Mucosa of stomach (tissue), 1 donor: Measurements from ENCODE around the gene TTLL11.
A peak's percentile ranks its signal among the peaks of the same experiment; 100 is the strongest.

Experiments used
- H3K27me3 ChIP-seq: one replicate; pipeline ENCODE4 v1.7.0; 2013; ENCODE audit warnings: mild to moderate bottlenecking, low read length; ENCODE audit not compliant: control insufficient read depth, insufficient read depth
- H3K36me3 ChIP-seq: one replicate; pipeline ENCODE4 v1.7.0; 2013; ENCODE audit warnings: low read length; ENCODE audit not compliant: control insufficient read depth, insufficient read depth
- H3K4me1 ChIP-seq: one replicate; pipeline ENCODE4 v1.7.0; 2013; ENCODE audit warnings: mild to moderate bottlenecking, low read length; ENCODE audit not compliant: control insufficient read depth, insufficient read depth
- H3K4me3 ChIP-seq: one replicate; pipeline ENCODE4 v1.7.0; 2013; ENCODE audit warnings: low read length
- H3K9ac ChIP-seq: one replicate; pipeline ENCODE4 v1.7.0; 2013; ENCODE audit warnings: mild to moderate bottlenecking, low read length, moderate library complexity
- H3K9me3 ChIP-seq: one replicate; pipeline ENCODE4 v1.7.0; 2013; ENCODE audit warnings: mild to moderate bottlenecking, low read length, moderate library complexity; ENCODE audit not compliant: control insufficient read depth
- donor health status: Pancreatic carcinoma.

TTLL11 gene

DNA sequence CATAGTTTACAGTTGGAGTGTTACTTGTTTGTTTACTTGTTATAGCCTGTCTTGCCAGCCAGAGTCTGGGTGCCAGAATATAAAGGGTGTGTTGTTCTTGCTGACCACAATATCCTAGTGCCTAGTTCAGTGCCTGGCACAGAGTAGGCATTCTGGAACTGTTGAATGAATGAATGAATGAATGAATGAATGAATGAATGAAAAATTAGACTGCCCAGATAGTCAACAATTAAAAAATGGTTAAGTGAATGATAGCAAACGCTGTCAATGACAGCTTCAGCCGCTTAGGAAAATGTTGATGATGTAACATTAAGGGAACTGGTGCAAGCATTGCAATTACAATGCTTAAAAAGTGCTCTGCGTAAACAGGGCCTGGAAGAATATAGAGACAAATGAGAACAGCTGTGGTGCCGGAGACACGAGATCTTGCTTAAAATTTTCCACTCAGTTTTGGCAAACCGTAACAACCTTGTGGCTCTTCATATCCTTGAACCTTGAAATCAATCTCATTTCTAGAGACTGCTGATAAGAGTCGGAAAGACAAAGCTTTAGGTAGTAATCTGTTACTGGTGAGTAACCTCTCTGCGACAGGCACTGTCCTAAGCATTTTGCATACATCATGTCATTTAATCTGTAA is 4.7 kb upstream of the TTLL11 start:
- Histone ChIP-seq H3K36me3 (no peaks in the 10 kb centered on the region), H3K4me3 (no peak overlapping the region), H3K27me3 (peaks cover 5% of the 10 kb centered on the region), H3K4me1 (no peaks in the 10 kb centered on the region), H3K9me3 (no peaks in the 10 kb centered on the region), H3K9ac (no peak overlapping the region)

DNA sequence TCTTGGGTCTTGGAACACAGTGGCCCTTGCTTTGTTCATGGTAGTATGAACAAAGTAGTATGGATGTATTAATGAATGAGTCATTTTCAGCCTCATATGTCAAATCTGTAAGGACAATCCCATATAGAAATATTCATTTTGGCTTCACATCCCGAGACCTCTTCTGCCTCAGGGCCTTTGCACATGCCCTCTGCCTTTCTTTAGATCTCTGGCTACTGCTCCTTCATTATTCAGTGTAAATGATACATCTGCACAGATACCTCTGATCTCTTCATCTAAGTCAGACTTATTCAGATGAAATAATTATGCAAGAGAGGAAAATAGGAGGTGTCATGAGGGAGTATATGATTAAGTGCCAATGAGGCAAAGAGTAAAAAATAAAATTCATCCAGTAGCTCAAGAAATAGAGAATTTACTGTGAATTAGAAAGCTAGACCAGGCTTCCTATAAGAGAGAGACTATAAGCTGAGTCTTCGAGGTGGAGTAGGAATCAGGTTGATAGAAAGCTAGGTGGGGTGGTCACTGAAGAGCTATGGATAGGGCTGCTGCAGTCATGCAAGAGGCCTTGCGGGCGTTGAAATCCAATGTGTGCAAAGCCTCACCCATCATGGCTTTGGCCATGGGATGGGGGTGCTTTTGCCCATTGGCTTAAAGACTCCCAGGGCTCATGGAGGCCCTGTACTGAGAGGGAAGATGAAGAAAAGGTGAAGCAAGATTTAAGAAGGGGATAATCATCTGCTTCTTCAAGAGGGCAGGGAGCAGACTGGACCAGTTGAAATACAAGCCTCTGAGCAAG is 3.7 kb upstream of the TTLL11 start:
- no peaks in the 10 kb centered on the region for H3K9me3 ChIP-seq
- H3K4me3 ChIP-seq: no peak overlapping the region
- H3K9ac ChIP-seq: no peak overlapping the region
- peaks cover 4% of the 10 kb centered on the region for H3K4me1 ChIP-seq
- H3K27me3 ChIP-seq: peaks cover 5% of the 10 kb centered on the region
- no peaks in the 10 kb centered on the region for H3K36me3 ChIP-seq

DNA sequence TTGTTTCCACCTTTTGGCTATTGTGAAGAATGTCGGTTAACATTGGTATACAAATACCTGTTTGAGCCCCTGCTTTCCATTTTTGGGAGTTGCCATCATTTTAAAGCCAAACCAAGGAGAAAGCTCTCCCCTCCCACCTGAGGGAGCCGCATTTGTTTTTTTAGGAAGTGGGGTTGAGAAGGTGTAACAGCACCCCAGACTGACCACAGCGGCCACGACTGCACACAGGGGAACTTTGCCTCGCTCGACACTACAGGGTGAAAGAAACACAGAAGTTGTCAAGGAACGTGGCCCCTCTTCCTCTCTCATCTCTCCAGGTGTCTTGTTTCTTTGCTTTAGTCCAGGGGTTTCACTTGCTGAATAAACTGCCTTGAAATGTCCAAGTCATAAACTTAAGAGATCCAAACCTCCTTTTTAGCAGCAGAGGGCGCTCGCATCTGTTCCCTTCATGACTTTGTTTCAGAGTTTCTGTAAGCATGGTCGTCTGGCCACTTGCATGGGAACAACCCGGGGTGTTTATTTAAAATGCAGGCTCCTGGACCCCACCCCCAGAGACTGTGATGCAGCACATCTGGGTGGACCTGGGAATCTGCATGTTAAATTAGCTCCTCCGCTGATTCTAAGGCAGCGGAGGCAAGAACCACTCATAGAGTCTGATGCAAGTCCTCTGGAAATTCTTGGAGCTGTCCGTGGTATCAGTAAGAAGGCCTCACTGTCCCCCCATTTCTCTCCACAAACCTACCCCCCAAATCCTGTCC is 2.1 kb upstream of the TTLL11 start:
- Histone ChIP-seq H3K36me3 (no peaks in the 10 kb centered on the region), H3K4me3 (no peak overlapping the region), H3K9me3 (no peaks in the 10 kb centered on the region), H3K4me1 (peaks cover 11% of the 10 kb centered on the region), H3K9ac (no peak overlapping the region), H3K27me3 (peaks cover 5% of the 10 kb centered on the region)

DNA sequence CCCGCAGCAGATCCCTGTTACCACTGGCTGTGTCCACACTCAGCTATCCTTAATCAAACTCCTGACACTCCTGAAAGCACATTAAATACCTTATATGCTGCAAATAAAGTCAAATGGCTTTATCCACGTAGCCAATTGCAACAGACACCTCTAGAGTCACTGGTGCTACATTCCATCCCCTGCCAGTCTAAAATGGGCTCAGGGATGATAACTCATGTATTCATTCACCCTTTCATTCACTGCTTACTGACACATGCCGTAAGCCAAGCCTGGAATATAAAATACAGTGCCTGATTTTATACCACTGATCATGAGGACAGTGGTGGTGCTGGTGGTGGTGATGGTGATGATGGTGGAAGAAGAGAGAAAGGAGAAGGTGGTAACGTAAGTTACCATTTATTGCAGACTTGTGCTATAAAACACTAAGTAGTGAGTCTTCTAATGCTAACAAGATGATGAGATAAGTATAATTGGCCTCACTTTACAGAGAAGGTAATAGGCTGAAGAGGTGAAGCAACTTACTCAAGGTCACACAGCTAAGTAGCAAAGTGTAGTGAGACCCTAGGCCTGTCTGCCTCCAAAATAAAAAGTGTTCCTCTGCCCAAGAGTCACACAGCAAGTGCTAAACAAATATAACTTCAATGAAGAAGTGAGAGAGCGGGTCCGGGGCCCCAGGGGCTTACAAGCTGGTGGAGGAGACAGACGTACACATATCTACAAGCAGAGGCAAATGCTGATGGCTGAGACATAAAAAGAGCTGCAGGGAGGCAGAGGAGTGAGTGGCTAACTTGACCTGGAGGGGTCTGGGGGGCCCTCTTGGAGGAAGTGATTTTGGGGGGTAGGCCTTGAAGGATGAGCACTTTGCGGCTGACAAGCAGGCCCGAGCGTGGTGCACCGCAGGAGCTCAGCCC is 1.2 kb downstream of the TTLL11 start:
- H3K4me3 ChIP-seq: peak overlapping the region; percentile 86
- no peaks in the 10 kb centered on the region for H3K9me3 ChIP-seq
- peaks cover 11% of the 10 kb centered on the region for H3K4me1 ChIP-seq
- no peaks in the 10 kb centered on the region for H3K36me3 ChIP-seq
- H3K27me3 ChIP-seq: peaks cover 5% of the 10 kb centered on the region
- H3K9ac ChIP-seq: peak overlapping the region; percentile 66

DNA sequence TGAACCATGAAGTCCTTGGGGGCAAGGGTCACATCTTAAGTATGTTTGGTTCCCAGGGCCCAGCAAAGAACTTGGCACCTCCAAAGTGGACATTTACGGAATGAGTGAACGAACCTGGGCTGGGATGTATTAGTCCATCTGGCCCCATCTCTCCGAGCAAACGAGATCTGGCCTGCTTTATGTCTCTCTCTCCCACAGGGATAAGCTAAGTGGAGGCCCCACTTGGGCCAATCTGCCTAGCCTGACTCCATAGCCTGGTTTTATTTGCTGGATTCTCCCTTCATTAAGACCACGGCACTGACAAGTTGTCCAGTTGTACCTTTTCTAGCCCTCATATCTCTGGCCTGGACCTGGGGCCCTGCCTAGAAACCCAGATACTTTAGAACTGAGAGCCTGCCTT is 2.1 kb downstream of the TTLL11 start:
- peaks cover 5% of the 10 kb centered on the region for H3K27me3 ChIP-seq
- H3K4me3 ChIP-seq: no peak overlapping the region
- H3K9me3 ChIP-seq: no peaks in the 10 kb centered on the region
- no peak overlapping the region for H3K9ac ChIP-seq
- H3K4me1 ChIP-seq: peaks cover 11% of the 10 kb centered on the region
- H3K36me3 ChIP-seq: no peaks in the 10 kb centered on the region

DNA sequence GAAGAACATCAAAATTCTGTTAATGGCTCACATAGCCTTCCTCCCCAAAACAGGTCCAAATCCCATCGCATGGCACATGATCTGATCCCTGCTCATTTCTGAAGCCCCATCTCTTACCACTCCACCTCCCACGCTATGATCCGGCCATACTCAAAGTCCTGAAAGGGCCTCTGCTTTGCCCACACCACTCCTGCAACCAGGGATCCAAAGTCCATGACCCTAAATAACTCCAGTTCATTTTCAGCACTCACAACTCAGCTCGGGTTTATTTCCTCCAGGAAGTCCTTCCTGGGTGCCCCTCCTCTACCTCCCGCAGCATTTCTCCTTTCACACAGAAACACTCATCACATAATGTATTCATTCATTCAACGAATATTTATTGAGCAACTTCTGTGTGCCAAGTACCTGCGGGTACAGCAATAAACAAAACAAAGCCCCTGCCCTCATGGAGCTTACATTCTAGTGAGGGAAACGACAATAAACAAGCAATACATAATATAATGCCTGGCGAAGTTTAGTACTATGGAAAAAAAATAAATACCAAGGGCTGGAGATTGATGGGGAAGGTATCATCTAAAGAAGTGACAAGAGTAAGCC is 2.7 kb downstream of the TTLL11 start:
- no peaks in the 10 kb centered on the region for H3K36me3 ChIP-seq
- H3K27me3 ChIP-seq: peaks cover 5% of the 10 kb centered on the region
- H3K4me3 ChIP-seq: no peak overlapping the region
- H3K4me1 ChIP-seq: peaks cover 11% of the 10 kb centered on the region
- H3K9ac ChIP-seq: no peak overlapping the region
- no peaks in the 10 kb centered on the region for H3K9me3 ChIP-seq

DNA sequence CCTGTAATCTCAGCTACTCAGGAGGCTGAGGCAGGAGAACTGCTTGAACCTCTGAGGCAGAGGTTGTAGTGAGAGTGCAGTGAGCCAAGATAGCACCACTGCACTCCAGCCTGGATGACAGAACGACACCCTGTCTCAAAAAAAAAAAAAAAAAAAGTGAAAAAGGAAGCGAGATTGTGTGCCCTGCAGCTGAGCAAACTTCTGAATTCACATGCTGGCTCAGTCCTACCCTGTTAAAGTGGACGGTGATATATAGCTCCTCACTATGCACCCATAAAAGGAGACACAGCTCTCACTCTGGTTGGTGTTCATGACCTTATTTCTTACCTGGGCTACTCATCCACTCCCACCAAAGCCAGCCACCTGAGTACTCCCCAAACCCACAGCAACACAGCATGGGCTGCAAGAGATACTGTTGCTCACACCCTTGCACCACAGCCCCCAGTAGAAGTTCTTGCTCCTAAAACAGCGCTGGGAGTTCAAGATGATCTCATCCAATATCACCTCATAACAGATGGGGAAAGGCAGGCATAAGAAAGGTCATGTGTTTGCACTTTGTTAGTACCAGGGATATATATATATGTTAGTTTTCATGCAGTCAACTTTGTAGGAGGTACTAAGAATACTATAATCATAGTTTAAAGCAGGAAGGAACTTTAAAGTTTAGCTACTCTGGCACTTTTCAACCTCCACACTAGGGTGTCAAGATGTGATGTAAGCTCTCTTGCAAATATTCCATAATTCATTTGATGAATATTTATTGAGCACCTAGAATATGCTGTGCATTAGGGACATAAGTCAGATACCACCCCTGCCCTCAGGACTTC is 4.0 kb downstream of the TTLL11 start:
- Histone ChIP-seq H3K27me3 (peaks cover 5% of the 10 kb centered on the region), H3K36me3 (no peaks in the 10 kb centered on the region), H3K9ac (no peak overlapping the region), H3K9me3 (no peaks in the 10 kb centered on the region), H3K4me1 (peaks cover 11% of the 10 kb centered on the region), H3K4me3 (no peak overlapping the region)

DNA sequence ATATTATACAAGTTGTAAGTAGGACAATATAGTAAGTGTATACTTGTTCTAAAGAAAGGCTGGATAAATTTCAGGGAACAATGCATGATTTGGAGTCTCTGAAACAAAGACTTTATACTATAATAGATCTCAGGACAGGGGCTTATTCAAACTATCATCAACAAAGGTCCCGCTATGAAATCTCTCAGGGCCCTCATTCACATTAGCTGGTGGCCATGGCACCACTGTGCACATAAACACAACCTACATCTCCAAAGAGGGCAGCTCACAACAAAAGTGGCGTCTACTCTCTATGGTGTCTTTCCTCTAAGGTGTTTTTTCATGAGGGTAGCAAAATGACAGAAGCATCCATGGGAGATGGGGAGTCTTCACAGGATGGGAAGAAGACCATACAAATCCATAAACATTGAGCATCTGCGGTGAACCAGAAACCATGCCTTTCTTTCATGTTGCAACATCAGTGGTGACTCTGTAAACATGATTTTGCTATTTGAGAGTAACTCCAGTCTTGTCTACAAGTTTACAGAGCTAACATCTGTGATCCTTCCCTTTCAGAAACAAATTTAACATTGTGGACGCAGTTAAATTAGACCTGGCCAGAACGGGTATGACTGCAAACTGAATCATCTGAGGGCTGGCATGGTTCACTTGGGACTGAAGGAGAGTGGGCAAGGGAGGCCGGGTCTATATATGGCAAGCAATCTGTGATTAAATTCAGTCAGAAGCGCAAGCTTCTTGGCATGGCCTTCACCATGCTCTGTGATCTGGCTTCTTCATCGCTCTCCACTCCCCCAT is 5.5 kb downstream of the TTLL11 start:
- Histone ChIP-seq H3K36me3 (no peaks in the 10 kb centered on the region), H3K9ac (no peak overlapping the region), H3K4me3 (no peak overlapping the region), H3K9me3 (no peaks in the 10 kb centered on the region), H3K27me3 (no peaks in the 10 kb centered on the region), H3K4me1 (peaks cover 11% of the 10 kb centered on the region)

DNA sequence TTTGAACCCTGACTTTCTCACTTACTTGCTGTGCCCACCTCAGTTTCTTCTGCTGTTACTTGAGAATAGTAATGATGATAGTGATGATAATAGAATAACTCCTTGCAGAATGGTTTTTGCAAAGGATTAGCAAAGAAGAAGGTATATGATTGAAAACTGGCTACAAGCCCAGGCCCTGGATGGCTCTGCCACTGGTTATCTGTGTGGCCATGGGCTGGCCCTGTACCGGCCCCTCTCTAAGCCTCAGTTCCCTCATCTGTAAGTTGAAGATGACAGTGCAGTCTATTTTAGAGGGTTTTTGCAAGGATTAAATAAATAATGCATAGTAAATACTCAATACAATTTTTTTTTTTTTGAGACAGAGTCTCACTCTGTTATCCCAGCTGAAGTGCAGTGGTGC is 6.2 kb downstream of the TTLL11 start:
- no peak overlapping the region for H3K9ac ChIP-seq
- H3K4me1 ChIP-seq: peaks cover 7% of the 10 kb centered on the region
- H3K36me3 ChIP-seq: no peaks in the 10 kb centered on the region
- no peak overlapping the region for H3K4me3 ChIP-seq
- H3K27me3 ChIP-seq: no peaks in the 10 kb centered on the region
- no peaks in the 10 kb centered on the region for H3K9me3 ChIP-seq

DNA sequence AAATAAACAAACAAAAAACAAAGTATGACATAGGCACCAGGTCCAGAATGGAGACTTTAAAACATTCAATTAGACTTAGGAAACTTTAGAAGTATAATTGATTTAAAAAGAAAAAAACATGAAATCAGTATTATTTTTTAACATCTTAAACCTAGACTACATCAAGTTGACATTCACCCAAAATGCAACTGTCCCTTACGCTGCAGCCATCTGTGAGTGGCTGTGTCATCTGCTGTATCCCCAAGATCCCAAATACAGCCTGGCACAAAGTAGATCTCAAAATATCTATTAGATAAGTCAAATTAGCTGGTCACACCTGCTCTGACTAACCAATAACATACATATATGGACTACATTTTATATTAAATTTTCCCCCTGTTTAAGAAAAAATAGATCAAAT is 7.8 kb downstream of the TTLL11 start:
- Histone ChIP-seq H3K4me1 (no peaks in the 10 kb centered on the region), H3K4me3 (no peak overlapping the region), H3K9me3 (no peaks in the 10 kb centered on the region), H3K27me3 (no peaks in the 10 kb centered on the region), H3K9ac (no peak overlapping the region), H3K36me3 (no peaks in the 10 kb centered on the region)
